Ovary (tissue), 3 donors: ENCODE data around the gene COL5A2.

Source experiments
- EP300 ChIP-seq: sonication (generic); formaldehyde crosslinking; IDR thresholded peaks from one replicate; pipeline ENCODE4 v1.6.1; 2017; ENCODE audit warnings: antibody characterized with exemption
- TF ChIP-seq, protein P1 (sequence below), 3 donors: fragments of 450-650 bp in 2 of 3; fragments of 200-600 bp in 1 of 3; IDR thresholded peaks; one replicate each; pipeline versions ENCODE4 v1.5.1 to v1.8.0; 2016 to 2022; ENCODE audit warnings: antibody characterized with exemption in 3 of 3, mild to moderate bottlenecking in 1 of 3
- donor health status: DM: no; HTN: no; CAD: no.

DNA sequence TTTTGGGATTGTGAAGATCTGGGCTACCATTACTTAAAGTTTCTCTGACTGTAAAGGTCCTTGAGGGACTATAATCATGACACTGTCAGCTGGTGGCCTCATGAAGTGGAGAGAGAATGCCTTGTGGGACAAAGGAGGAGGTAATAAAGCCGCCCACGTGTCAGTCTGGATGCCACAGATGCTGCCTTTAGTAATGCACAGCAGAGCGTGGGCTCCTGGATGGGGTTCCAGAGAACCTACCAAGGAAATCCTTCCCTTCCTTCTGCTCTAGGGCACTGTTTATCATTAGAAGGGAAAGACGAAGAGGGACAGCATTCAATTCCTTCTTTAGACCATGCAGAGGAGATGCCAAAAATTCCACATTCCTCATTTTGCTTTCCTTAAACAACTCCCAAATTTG lies 63.5 kb downstream of the COL5A2 start:
- TF ChIP-seq, protein P1, sequence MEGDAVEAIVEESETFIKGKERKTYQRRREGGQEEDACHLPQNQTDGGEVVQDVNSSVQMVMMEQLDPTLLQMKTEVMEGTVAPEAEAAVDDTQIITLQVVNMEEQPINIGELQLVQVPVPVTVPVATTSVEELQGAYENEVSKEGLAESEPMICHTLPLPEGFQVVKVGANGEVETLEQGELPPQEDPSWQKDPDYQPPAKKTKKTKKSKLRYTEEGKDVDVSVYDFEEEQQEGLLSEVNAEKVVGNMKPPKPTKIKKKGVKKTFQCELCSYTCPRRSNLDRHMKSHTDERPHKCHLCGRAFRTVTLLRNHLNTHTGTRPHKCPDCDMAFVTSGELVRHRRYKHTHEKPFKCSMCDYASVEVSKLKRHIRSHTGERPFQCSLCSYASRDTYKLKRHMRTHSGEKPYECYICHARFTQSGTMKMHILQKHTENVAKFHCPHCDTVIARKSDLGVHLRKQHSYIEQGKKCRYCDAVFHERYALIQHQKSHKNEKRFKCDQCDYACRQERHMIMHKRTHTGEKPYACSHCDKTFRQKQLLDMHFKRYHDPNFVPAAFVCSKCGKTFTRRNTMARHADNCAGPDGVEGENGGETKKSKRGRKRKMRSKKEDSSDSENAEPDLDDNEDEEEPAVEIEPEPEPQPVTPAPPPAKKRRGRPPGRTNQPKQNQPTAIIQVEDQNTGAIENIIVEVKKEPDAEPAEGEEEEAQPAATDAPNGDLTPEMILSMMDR (IDR thresholded peaks at IDR 0.05): no peak
- no peak for TF ChIP-seq EP300
